ENCODE results near the gene CLBA1.

- no peak for TF ChIP-seq SPI1 (IDR thresholded peaks at IDR 0.05; ENCODE audit: borderline replicate concordance, low read depth)
- TF ChIP-seq CTCF (IDR thresholded peaks at IDR 0.05; ENCODE audit: insufficient read depth, low read length), result no peak
- TF ChIP-seq REST (IDR thresholded peaks at IDR 0.05; ENCODE audit: insufficient replicate concordance, low read depth), result no peak
Observed at GRCh38 chr14:104983231-104983721, 2.3 kb upstream of the CLBA1 start.

All from HL-60 (cell line).